ENCODE data around the gene INPP5J.
"Not testable (repeated sequence)": the region's sequence is repeated elsewhere in the genome, so short reads cannot be mapped to it uniquely, and the experiment has no call there.

Gene INPP5J

GRCh38 chr22:31153357-31153756 is 30.6 kb downstream of the INPP5J start:
- no peak for DNase-seq

- DNase-seq, result no peak
Observed at GRCh38 chr22:31154975-31155374, 32.2 kb downstream of the INPP5J start.

GRCh38 chr22:31155422-31155821 is 32.7 kb downstream of the INPP5J start:
- no peak for DNase-seq

GRCh38 chr22:31160328-31160978 is 37.7 kb downstream of the INPP5J start:
- peak; percentile 61 for DNase-seq

GRCh38 chr22:31161386-31161785 is 38.6 kb downstream of the INPP5J start:
- DNase-seq, result no peak

GRCh38 chr22:31162015-31162765 is 39.4 kb downstream of the INPP5J start:
- DNase-seq, result no peak

GRCh38 chr22:31170971-31171370 is 48.2 kb downstream of the INPP5J start:
- DNase-seq, result no peak

GRCh38 chr22:31171734-31172133 is 49.0 kb downstream of the INPP5J start:
- not testable (repeated sequence) for DNase-seq

GRCh38 chr22:31173386-31174145 is 50.8 kb downstream of the INPP5J start:
- DNase-seq, result no peak

- DNase-seq, result no peak
Observed at GRCh38 chr22:31176923-31177322, 54.2 kb downstream of the INPP5J start.

GRCh38 chr22:31177420-31178162 is 54.8 kb downstream of the INPP5J start:
- DNase-seq, result no peak

GRCh38 chr22:31178859-31179258 is 56.1 kb downstream of the INPP5J start:
- no peak for DNase-seq

- DNase-seq, result no peak
Observed at GRCh38 chr22:31179345-31179744, 56.6 kb downstream of the INPP5J start.

GRCh38 chr22:31184015-31184414 is 61.2 kb downstream of the INPP5J start:
- DNase-seq, result no peak
